Measurements from ENCODE around the gene TBC1D5.

TBC1D5 gene

DNA sequence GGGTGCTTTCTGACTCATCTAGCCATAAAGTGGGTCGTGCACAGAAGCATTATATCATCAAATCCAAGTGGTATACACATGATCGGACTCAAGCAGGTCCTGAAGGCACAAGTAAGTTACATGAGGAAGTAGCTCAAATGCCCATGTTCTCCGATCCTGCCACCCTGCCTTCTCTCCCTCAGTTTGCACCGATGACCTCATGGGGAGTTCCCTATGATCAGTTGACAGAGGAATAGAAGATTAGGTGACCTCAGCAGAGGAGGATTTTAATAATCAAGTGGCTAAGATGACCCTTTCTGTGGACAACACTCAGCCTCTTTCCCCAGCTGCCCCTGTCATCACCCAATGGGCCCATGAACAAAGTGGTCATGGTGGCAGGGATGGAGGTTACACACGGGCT lies 149.5 kb downstream of the TBC1D5 start:
- Histone ChIP-seq H3K4me3 (ENCODE audit: low read length) (no peak overlapping the region), H3K9me3 (ENCODE audit: control insufficient read depth, low read length) (no peaks in the 10 kb centered on the region), H3K36me3 (ENCODE audit: control insufficient read depth, insufficient read depth, low read length) (no peaks in the 10 kb centered on the region), H3K27me3 (ENCODE audit: control insufficient read depth, insufficient read depth, low read length) (no peaks in the 10 kb centered on the region), H3K4me1 (ENCODE audit: control insufficient read depth, insufficient read depth, low read length) (no peaks in the 10 kb centered on the region), H3K9ac (ENCODE audit: low read length) (no peak overlapping the region)

DNA sequence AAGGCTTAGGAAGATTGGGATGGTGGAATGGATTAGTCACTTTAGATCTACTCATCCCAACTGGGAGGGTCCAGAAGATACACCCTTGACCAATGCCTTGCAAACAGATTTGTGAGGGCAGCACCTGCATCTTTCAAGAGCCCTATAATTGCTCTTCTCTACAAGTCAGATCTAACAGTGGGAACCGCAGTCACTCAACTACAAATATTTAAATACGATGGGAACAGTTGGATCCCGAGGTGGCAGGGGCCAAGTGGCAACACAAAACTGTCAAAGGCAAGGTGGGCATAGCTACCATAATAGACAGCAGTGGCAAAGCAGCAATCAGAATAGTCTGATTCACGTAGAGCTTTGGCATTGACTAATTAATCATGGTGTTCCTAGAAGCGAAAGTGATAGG lies 152.0 kb downstream of the TBC1D5 start:
- Histone ChIP-seq H3K4me3 (ENCODE audit: low read length) (no peak overlapping the region), H3K36me3 (ENCODE audit: control insufficient read depth, insufficient read depth, low read length) (no peaks in the 10 kb centered on the region), H3K27me3 (ENCODE audit: control insufficient read depth, insufficient read depth, low read length) (no peaks in the 10 kb centered on the region), H3K9me3 (ENCODE audit: control insufficient read depth, low read length) (no peaks in the 10 kb centered on the region), H3K9ac (ENCODE audit: low read length) (no peak overlapping the region), H3K4me1 (ENCODE audit: control insufficient read depth, insufficient read depth, low read length) (no peaks in the 10 kb centered on the region)

DNA sequence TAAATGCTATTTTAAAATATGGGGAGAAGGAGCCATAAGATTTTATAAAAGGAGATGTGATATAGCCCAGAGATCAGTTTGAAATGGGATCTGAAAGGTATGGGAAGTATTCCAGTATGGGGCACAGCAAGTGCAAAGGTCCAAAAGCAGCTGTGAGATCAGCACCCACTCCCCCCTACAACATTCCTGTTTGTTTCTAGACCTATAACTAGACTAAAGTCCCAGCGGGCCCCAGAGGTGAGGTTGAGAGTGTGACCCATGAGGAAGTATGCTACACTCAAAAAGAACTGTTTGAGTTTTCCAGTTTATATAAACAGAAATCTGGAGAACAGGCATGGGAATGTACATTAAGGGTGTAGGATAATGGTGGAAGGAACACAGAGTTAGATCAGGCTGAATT lies 152.5 kb downstream of the TBC1D5 start:
- Histone ChIP-seq H3K4me3 (ENCODE audit: low read length) (no peak overlapping the region), H3K36me3 (ENCODE audit: control insufficient read depth, insufficient read depth, low read length) (no peaks in the 10 kb centered on the region), H3K9me3 (ENCODE audit: control insufficient read depth, low read length) (no peaks in the 10 kb centered on the region), H3K27me3 (ENCODE audit: control insufficient read depth, insufficient read depth, low read length) (no peaks in the 10 kb centered on the region), H3K9ac (ENCODE audit: low read length) (no peak overlapping the region), H3K4me1 (ENCODE audit: control insufficient read depth, insufficient read depth, low read length) (no peaks in the 10 kb centered on the region)

DNA sequence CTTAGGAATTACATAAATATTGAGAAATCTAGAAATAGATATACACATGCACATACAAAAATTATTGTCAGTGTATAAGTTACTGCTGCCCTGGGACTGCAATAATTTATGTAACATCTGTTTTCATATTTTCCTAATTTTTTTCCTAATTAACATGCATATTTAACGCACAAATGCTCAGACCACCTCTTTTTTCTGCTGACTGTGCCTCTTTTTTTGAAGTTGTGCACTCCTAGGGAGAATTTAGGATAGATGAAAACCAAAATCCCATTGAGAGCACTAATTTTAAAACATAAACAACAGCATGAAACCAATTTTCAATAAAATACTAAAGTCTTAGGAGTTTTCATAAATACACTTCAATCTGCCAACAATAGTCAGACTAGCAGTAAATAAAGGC lies 154.0 kb downstream of the TBC1D5 start:
- Histone ChIP-seq H3K27me3 (ENCODE audit: control insufficient read depth, insufficient read depth, low read length) (no peaks in the 10 kb centered on the region), H3K9me3 (ENCODE audit: control insufficient read depth, low read length) (no peaks in the 10 kb centered on the region), H3K9ac (ENCODE audit: low read length) (no peak overlapping the region), H3K36me3 (ENCODE audit: control insufficient read depth, insufficient read depth, low read length) (no peaks in the 10 kb centered on the region), H3K4me3 (ENCODE audit: low read length) (no peak overlapping the region), H3K4me1 (ENCODE audit: control insufficient read depth, insufficient read depth, low read length) (no peaks in the 10 kb centered on the region)

DNA sequence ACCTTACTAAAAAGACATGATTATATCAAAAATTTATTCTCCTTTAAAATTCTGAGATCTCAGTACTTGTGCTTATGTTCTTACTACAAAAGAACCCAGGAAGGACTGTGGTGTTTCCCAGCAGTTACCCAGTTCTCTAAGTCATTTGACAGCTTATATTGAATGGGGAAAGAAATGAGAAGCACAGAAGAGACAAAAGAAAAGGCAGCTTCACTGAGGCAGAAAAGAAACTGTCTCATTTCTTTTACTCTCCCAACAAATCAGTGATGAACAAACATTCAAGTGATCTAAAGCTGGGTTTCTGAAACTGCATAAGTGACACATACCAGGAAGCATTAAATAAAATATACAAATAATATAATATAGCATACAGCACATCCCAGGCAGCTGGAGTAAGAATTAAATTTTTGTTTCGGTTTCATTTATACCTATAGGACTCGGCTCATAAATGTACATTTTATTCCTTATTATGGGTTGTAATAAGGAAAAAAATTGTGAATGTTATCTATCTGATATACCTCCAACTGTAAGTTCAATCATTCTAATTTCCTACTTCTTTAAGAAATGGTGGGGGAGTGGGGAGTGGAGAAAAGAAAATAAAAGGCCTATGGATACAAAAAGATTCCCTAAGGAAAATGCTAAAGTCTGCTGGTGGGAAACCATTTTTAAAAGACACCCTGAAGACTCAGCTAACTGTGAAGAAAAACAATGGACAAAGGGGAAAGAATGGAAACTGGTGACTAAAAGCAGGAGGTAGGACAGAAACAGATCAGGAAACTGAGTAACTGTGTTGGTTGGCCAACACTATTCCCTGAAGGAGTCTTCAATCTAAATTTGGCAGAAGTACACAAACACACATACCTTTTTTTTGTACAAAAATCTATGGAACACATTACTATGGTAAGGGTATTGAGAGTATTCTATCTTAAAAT lies 156.8 kb downstream of the TBC1D5 start:
- no peaks in the 10 kb centered on the region for H3K4me1 ChIP-seq (ENCODE audit: control insufficient read depth, insufficient read depth, low read length)
- H3K36me3 ChIP-seq (ENCODE audit: control insufficient read depth, insufficient read depth, low read length) = no peaks in the 10 kb centered on the region
- H3K9ac ChIP-seq (ENCODE audit: low read length) = peak overlapping the region; percentile 42
- H3K9me3 ChIP-seq (ENCODE audit: control insufficient read depth, low read length) = no peaks in the 10 kb centered on the region
- H3K27me3 ChIP-seq (ENCODE audit: control insufficient read depth, insufficient read depth, low read length) = no peaks in the 10 kb centered on the region
- H3K4me3 ChIP-seq (ENCODE audit: low read length) = no peak overlapping the region

DNA sequence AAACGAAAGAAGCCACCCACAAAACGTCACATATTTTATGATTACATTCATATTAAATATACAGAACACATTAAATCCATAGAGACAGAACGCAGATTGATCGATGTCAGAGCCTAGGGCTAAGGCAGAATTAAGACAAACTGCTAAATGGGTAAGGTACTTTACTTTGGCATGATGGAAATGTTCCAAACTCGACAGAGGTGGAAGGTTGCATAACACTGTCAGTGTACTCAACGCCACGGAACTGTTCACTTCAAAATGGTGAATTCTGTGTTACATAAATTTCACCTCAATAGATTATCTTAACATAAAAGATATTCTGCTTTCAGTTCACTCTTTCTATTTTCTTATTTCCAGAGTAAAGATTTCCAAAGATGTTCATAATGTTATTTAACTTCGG lies 158.4 kb downstream of the TBC1D5 start:
- H3K4me1 ChIP-seq (ENCODE audit: control insufficient read depth, insufficient read depth, low read length) = peaks cover 5% of the 10 kb centered on the region
- no peaks in the 10 kb centered on the region for H3K36me3 ChIP-seq (ENCODE audit: control insufficient read depth, insufficient read depth, low read length)
- no peaks in the 10 kb centered on the region for H3K27me3 ChIP-seq (ENCODE audit: control insufficient read depth, insufficient read depth, low read length)
- no peaks in the 10 kb centered on the region for H3K9me3 ChIP-seq (ENCODE audit: control insufficient read depth, low read length)
- no peak overlapping the region for H3K9ac ChIP-seq (ENCODE audit: low read length)
- no peak overlapping the region for H3K4me3 ChIP-seq (ENCODE audit: low read length)

DNA sequence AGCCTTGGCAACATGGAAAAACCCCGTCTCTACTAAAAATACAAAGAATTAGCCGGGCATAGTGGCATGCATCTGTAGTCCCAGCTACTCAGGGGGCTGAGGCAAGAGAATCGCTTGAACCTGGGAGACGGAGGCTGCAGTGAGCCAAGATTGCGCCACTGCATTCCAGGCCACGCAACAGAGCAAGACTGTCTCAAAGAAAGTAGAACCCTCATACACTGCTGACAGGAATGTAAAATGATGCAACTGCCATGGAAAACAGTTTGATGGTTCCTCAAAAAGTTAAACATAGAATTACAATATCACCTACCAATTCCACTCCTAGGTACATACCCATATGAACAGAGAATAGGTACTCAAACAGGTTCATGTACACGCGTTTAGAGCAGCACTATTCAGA lies 158.9 kb downstream of the TBC1D5 start:
- Histone ChIP-seq H3K9me3 (ENCODE audit: control insufficient read depth, low read length) (no peaks in the 10 kb centered on the region), H3K27me3 (ENCODE audit: control insufficient read depth, insufficient read depth, low read length) (no peaks in the 10 kb centered on the region), H3K9ac (ENCODE audit: low read length) (no peak overlapping the region), H3K4me3 (ENCODE audit: low read length) (no peak overlapping the region), H3K4me1 (ENCODE audit: control insufficient read depth, insufficient read depth, low read length) (peaks cover 5% of the 10 kb centered on the region), H3K36me3 (ENCODE audit: control insufficient read depth, insufficient read depth, low read length) (no peaks in the 10 kb centered on the region)

DNA sequence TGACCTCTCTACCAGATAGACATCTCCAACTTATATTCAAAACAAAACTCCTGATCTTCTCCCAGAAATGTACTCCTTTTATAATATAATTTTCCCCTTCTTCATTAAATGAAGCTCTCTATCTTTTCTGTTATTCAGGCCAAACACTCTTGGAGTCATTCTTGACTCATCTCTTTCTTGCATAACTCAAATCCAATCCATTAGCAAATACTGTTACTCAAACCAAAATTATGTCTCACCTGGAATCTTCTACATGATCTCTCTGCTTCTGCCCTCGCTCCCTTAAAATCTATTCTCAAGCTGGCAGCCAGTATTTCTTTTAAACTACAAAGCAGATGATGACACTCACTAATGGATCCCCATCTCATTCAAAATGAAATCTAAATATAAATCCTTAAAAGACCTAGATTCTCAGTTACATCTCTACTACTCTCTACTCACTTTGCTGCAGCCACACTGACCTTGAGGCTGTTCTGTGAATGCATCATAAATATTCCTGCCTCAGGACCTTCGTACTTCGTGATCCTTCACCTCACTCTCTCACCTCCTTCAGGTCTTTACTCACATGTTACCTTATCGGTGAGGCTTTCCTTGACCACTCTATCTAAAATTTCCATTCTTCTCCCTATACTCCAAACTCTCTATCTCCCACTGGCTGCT lies 160.9 kb downstream of the TBC1D5 start:
- H3K4me1 ChIP-seq (ENCODE audit: control insufficient read depth, insufficient read depth, low read length) = peaks cover 5% of the 10 kb centered on the region
- no peaks in the 10 kb centered on the region for H3K36me3 ChIP-seq (ENCODE audit: control insufficient read depth, insufficient read depth, low read length)
- no peak overlapping the region for H3K9ac ChIP-seq (ENCODE audit: low read length)
- no peaks in the 10 kb centered on the region for H3K9me3 ChIP-seq (ENCODE audit: control insufficient read depth, low read length)
- H3K4me3 ChIP-seq (ENCODE audit: low read length) = no peak overlapping the region
- H3K27me3 ChIP-seq (ENCODE audit: control insufficient read depth, insufficient read depth, low read length) = no peaks in the 10 kb centered on the region

DNA sequence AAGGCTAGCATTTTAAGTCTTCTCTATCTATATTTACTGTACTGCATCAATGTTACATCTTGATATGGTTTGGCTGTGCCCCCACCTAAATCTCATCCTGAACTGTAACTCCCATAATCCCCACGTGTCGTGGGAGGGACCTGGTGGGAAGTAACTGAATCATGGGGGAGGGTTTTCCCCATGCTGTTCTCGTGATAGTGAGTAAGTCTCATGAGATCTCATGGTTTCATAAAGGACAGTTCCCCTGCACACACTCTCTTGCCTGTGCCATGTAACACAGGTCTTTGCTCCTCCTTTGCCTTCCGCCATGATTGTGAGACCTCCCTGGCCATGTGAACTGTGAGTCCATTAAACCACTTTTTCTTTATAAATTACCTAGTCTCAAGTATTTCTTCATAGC lies 161.5 kb downstream of the TBC1D5 start:
- peaks cover 5% of the 10 kb centered on the region for H3K4me1 ChIP-seq (ENCODE audit: control insufficient read depth, insufficient read depth, low read length)
- H3K9me3 ChIP-seq (ENCODE audit: control insufficient read depth, low read length) = no peaks in the 10 kb centered on the region
- H3K9ac ChIP-seq (ENCODE audit: low read length) = no peak overlapping the region
- H3K4me3 ChIP-seq (ENCODE audit: low read length) = no peak overlapping the region
- no peaks in the 10 kb centered on the region for H3K27me3 ChIP-seq (ENCODE audit: control insufficient read depth, insufficient read depth, low read length)
- H3K36me3 ChIP-seq (ENCODE audit: control insufficient read depth, insufficient read depth, low read length) = no peaks in the 10 kb centered on the region

DNA sequence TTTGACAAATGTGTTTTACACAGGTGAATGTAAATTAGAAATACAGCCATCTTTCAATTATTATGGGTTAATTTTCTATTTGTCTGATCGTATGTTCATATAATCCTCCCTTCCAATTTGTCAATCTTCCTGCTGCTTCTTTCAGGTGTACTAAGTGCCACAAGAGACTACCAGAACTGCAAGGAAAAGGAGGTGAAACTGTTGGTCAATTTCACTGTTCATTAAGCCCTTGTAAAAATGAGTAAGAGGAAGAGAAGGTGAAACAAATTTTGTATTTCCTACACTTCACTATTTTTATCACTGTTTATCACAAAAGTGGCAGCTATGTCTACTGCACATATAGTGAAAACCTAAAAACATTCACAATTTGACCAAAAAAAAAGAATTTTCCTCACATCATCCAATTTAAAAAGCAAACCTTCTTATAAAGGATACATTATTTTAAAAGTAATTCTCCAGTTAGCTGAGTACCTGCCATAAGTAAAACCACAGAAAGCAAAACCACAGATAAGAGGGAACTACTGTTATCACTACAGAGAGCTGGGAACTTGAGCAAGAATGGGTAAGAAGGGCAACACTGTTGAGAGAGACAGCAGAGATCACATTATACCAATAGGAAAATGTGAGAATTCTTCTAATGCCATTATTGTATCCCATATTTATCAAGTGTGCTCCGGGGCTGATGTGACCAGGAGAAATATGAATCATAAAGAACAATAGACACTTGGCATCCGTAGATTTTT lies 163.0 kb downstream of the TBC1D5 start:
- Histone ChIP-seq H3K4me1 (ENCODE audit: control insufficient read depth, insufficient read depth, low read length) (peaks cover 5% of the 10 kb centered on the region), H3K9me3 (ENCODE audit: control insufficient read depth, low read length) (no peaks in the 10 kb centered on the region), H3K9ac (ENCODE audit: low read length) (no peak overlapping the region), H3K4me3 (ENCODE audit: low read length) (no peak overlapping the region), H3K27me3 (ENCODE audit: control insufficient read depth, insufficient read depth, low read length) (no peaks in the 10 kb centered on the region), H3K36me3 (ENCODE audit: control insufficient read depth, insufficient read depth, low read length) (no peaks in the 10 kb centered on the region)

DNA sequence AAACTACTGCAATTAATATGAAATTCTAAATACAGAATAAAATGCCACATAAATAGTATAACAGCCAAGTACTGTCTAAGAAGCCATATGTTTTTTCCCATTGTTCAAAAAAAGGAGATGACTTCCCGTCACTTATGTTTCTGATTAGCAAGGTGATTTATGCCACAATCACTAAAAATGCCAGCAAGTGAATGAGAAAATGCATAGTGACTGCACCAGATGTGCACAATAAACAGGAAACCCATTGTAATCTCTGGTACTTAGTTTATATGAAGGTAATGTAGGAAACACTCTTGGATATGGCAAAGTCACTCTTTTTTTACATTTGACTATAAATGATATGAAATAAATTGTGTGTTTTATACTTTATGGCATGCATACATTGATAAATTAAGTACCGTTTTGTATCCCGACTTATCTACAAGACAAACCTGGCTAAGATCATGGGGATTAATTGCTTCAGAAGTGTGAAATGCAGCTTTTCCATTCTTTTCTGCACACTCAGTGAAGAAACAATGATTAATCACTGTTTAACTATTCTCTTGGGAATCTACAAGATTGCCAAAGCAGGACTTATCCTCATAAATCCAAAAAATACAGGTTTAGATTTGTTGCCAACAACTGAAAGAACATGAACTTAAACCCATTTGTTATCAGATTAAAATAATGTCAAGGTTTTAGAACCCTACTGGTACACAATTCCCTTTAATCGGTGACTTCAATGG lies 164.5 kb downstream of the TBC1D5 start:
- no peaks in the 10 kb centered on the region for H3K9me3 ChIP-seq (ENCODE audit: control insufficient read depth, low read length)
- H3K9ac ChIP-seq (ENCODE audit: low read length) = no peak overlapping the region
- no peak overlapping the region for H3K4me3 ChIP-seq (ENCODE audit: low read length)
- no peaks in the 10 kb centered on the region for H3K36me3 ChIP-seq (ENCODE audit: control insufficient read depth, insufficient read depth, low read length)
- H3K27me3 ChIP-seq (ENCODE audit: control insufficient read depth, insufficient read depth, low read length) = no peaks in the 10 kb centered on the region
- H3K4me1 ChIP-seq (ENCODE audit: control insufficient read depth, insufficient read depth, low read length) = peaks cover 5% of the 10 kb centered on the region
